H1 (cell line): ENCODE measurements around the gene HOXB3. TPM values are rescaled to one million over a fixed set of nuclear protein-coding genes. Genes with fewer than 3 reads are reported as not detected.
A peak's percentile ranks its signal among the peaks of the same experiment; 100 is the strongest.

ENCODE experiments used
- CTCF ChIA-PET: fragments of 300-600 bp; sonication (Branson Sonifier 250); formaldehyde crosslinking; loops from one replicate; lab custom pipeline; 2021; ENCODE audit not compliant: partially characterized antibody; lab: Charles Lee
- POLR2A ChIA-PET: fragments of 300-600 bp; sonication (Branson Sonifier 250); formaldehyde crosslinking; loops from one replicate; lab custom pipeline; 2021; ENCODE audit warnings: inconsistent platforms; ENCODE audit not compliant: partially characterized antibody; lab: Charles Lee
- DNase-seq, 2 experiments: peaks; one replicate each; pipeline versions ENCODE4 v3.0.0 to v3.0.0-alpha.2; 2010 to 2022; ENCODE audit warnings: low spot score in 2 of 2, low read depth in 1 of 2, mixed read lengths in 1 of 2
- FAIRE-seq: peaks from 2 replicates; lab custom pipeline; 2011; peaks lifted over from hg19 to GRCh38; lab: Jason Lieb, UNC
- H2AFZ ChIP-seq: 2 replicates; pipeline ENCODE4 v1.8.1; 2012; ENCODE audit warnings: low read length, inconsistent platforms
- H2AK5ac ChIP-seq: 2 replicates; pipeline ENCODE4 v1.6.1; 2013; ENCODE audit warnings: low read depth, low read length
- H2BK120ac ChIP-seq: replicated peaks from 2 replicates; pipeline ENCODE3; 2013; ENCODE audit warnings: low read depth, low read length, inconsistent platforms
- H2BK12ac ChIP-seq: 2 replicates; pipeline ENCODE4 v1.6.1; 2013; ENCODE audit warnings: low read depth, low read length
- H2BK15ac ChIP-seq: 2 replicates; pipeline ENCODE4 v1.6.1; 2013; ENCODE audit warnings: low read length
- H2BK20ac ChIP-seq: 2 replicates; pipeline ENCODE4 v1.6.1; 2013; ENCODE audit warnings: low read length
- H2BK5ac ChIP-seq: 2 replicates; pipeline ENCODE4 v1.6.1; 2013; ENCODE audit warnings: low read depth, low read length
- H3K14ac ChIP-seq: 2 replicates; pipeline ENCODE4 v1.6.1; 2013; ENCODE audit warnings: inconsistent platforms; ENCODE audit not compliant: insufficient read length
- H3K18ac ChIP-seq: 2 replicates; pipeline ENCODE4 v1.6.1; 2013; ENCODE audit warnings: low read length; ENCODE audit errors: extremely low read depth
- H3K23ac ChIP-seq: 2 replicates; pipeline ENCODE4 v1.6.1; 2013; ENCODE audit warnings: inconsistent platforms; ENCODE audit not compliant: insufficient read length
- H3K23me2 ChIP-seq: 2 replicates; pipeline ENCODE4 v1.6.1; 2013; ENCODE audit warnings: low read depth, low read length
- H3K27ac ChIP-seq: 2 replicates; pipeline ENCODE4 v1.6.1; 2011; ENCODE audit warnings: low read depth, low read length, inconsistent platforms
- H3K27me3 ChIP-seq, 4 experiments: replicated peaks in 1 of 4; 1 replicate in 1 of 4; 2 replicates in 3 of 4; pipeline versions ENCODE4 v1.6.1 to v1.8.1; 2011 to 2013; ENCODE audit warnings: low read length in 3 of 4, mild to moderate bottlenecking in 3 of 4, inconsistent platforms in 2 of 4, mixed read lengths in 2 of 4, moderate library complexity in 1 of 4; ENCODE audit not compliant: control insufficient read depth in 3 of 4, insufficient read depth in 3 of 4; ENCODE audit errors: extremely low read depth in 1 of 4
- H3K36me3 ChIP-seq, 4 experiments: 2 replicates each; pipeline versions ENCODE4 v1.6.1 to v1.8.1; 2011 to 2013; ENCODE audit warnings: mild to moderate bottlenecking in 4 of 4, low read length in 3 of 4, moderate library complexity in 2 of 4, control low read depth in 1 of 4, inconsistent platforms in 1 of 4; ENCODE audit not compliant: insufficient read depth in 4 of 4, control insufficient read depth in 2 of 4
- H3K4ac ChIP-seq: replicated peaks from 2 replicates; pipeline ENCODE3; 2013; ENCODE audit warnings: low read length, low read depth, mixed read lengths, inconsistent platforms; ENCODE audit not compliant: insufficient read length
- H3K4me1 ChIP-seq, 4 experiments: replicated peaks in 1 of 4; 1 replicate in 1 of 4; 2 replicates in 3 of 4; pipeline versions ENCODE4 v1.6.1 to v1.8.1; 2011 to 2013; ENCODE audit warnings: low read length in 3 of 4, inconsistent platforms in 2 of 4, mixed read lengths in 1 of 4; ENCODE audit not compliant: insufficient read depth in 4 of 4, control insufficient read depth in 3 of 4
- H3K4me2 ChIP-seq, 2 experiments: 2 replicates each; pipeline versions ENCODE4 v1.6.1 to v1.8.1; 2011 to 2013; ENCODE audit warnings: low read depth in 2 of 2, low read length in 2 of 2, control low read depth in 1 of 2, inconsistent platforms in 1 of 2, mild to moderate bottlenecking in 1 of 2; ENCODE audit not compliant: insufficient read depth in 1 of 2
- H3K4me3 ChIP-seq, 4 experiments: fragments of 200-600, 300-600 bp in 1 of 4; sonication (generic), shearing (Covaris generic), sonication (Bioruptor Twin) in 1 of 4; 2 replicates each; pipeline versions ENCODE4 v1.5.1 to v1.8.1; 2011 to 2016; ENCODE audit warnings: low read length in 4 of 4, low read depth in 3 of 4, control low read depth in 2 of 4, inconsistent platforms in 2 of 4, mild to moderate bottlenecking in 2 of 4, mixed read lengths in 1 of 4, moderate library complexity in 1 of 4; ENCODE audit not compliant: insufficient read depth in 2 of 4; ENCODE audit errors: extremely low read depth in 1 of 4
- H3K56ac ChIP-seq: replicated peaks from 2 replicates; pipeline ENCODE3; 2013; ENCODE audit warnings: low read depth, mild to moderate bottlenecking, mixed read lengths, low read length, inconsistent platforms; ENCODE audit not compliant: insufficient read length
- H3K79me1 ChIP-seq: 2 replicates; pipeline ENCODE4 v1.6.1; 2013; ENCODE audit warnings: low read depth, low read length, control low read depth
- H3K79me2 ChIP-seq, 2 experiments: 2 replicates each; pipeline versions ENCODE4 v1.6.1 to v1.8.1; 2012 to 2013; ENCODE audit warnings: low read length in 2 of 2, mild to moderate bottlenecking in 2 of 2, inconsistent platforms in 1 of 2; ENCODE audit not compliant: insufficient read depth in 2 of 2, control insufficient read depth in 1 of 2
- H3K9ac ChIP-seq, 4 experiments: replicated peaks in 1 of 4; 1 replicate in 1 of 4; 2 replicates in 3 of 4; pipeline versions ENCODE4 v1.6.1 to v1.8.1; 2011 to 2013; ENCODE audit warnings: low read depth in 3 of 4, low read length in 3 of 4, control low read depth in 2 of 4, mild to moderate bottlenecking in 2 of 4, moderate library complexity in 2 of 4, inconsistent platforms in 1 of 4; ENCODE audit errors: extremely low read depth in 1 of 4
- H3K9me3 ChIP-seq, 2 experiments: 2 replicates each; pipeline versions ENCODE4 v1.6.1 to v1.8.1; 2012 to 2013; ENCODE audit warnings: mild to moderate bottlenecking in 2 of 2, moderate library complexity in 2 of 2, control low read depth in 1 of 2, inconsistent platforms in 1 of 2, low read depth in 1 of 2, low read length in 1 of 2, mixed read lengths in 1 of 2; ENCODE audit not compliant: insufficient read depth in 2 of 2
- H4K20me1 ChIP-seq, 2 experiments: replicated peaks in 1 of 2; 2 replicates each; pipeline versions ENCODE3 to v1.8.1; 2011 to 2013; ENCODE audit warnings: inconsistent platforms in 2 of 2, low read length in 2 of 2, mild to moderate bottlenecking in 1 of 2; ENCODE audit not compliant: insufficient read depth in 2 of 2, control insufficient read depth in 1 of 2
- H4K5ac ChIP-seq: 2 replicates; pipeline ENCODE4 v1.6.1; 2013; ENCODE audit warnings: low read length, low read depth, mixed read lengths, inconsistent platforms; ENCODE audit not compliant: insufficient read length
- H4K8ac ChIP-seq: 2 replicates; pipeline ENCODE4 v1.8.0; 2013; ENCODE audit warnings: mild to moderate bottlenecking, moderate library complexity, low read length, inconsistent platforms; ENCODE audit not compliant: insufficient read depth; ENCODE audit errors: extremely low read depth
- H4K91ac ChIP-seq: replicated peaks from 2 replicates; pipeline ENCODE3; 2013; ENCODE audit warnings: low read length, mixed read lengths, inconsistent platforms; ENCODE audit not compliant: insufficient read length
- BCL11A ChIP-seq, 2 experiments: IDR thresholded peaks; one replicate each; pipeline ENCODE4 v1.6.1; 2011; ENCODE audit warnings: low read depth in 2 of 2, low read length in 2 of 2, mild to moderate bottlenecking in 2 of 2
- EGR1 ChIP-seq: IDR thresholded peaks from 2 replicates; pipeline ENCODE4 v1.6.1; 2011; ENCODE audit warnings: low read depth, low read length, borderline replicate concordance
- EZH2 ChIP-seq: fragments of 200-600 bp; sonication (generic); IDR thresholded peaks from 2 replicates; pipeline ENCODE4 v1.7.1; 2012; ENCODE audit warnings: low read depth, mild to moderate bottlenecking, moderate library complexity, low read length, inconsistent platforms; ENCODE audit not compliant: severe bottlenecking
- MAFK ChIP-seq: IDR thresholded peaks from 2 replicates; pipeline ENCODE4 v1.6.1; 2012; ENCODE audit warnings: low read depth, mild to moderate bottlenecking, improper control_type of control experiment, low read length
- POLR2A ChIP-seq, 2 experiments: IDR thresholded peaks; 1 replicate in 1 of 2; 2 replicates in 1 of 2; pipeline ENCODE4 v1.6.1; 2011; ENCODE audit warnings: low read depth in 2 of 2, low read length in 2 of 2, mild to moderate bottlenecking in 2 of 2; ENCODE audit errors: control extremely low read depth in 1 of 2
- RAD21 ChIP-seq, 2 experiments: IDR thresholded peaks in 1 of 2; conservative IDR thresholded peaks in 1 of 2; 2 replicates each; pipeline ENCODE4 v1.6.1; 2011; ENCODE audit warnings: low read depth in 2 of 2, low read length in 2 of 2, improper control_type of control experiment in 1 of 2, inconsistent platforms in 1 of 2, mild to moderate bottlenecking in 1 of 2, moderate library complexity in 1 of 2
- RBBP5 ChIP-seq: IDR thresholded peaks from 2 replicates; pipeline ENCODE4 v1.7.1; 2012; ENCODE audit warnings: low read depth, mild to moderate bottlenecking, inconsistent platforms, low read length, moderate library complexity, borderline replicate concordance
- SP1 ChIP-seq: IDR thresholded peaks from 2 replicates; pipeline ENCODE4 v1.6.1; 2011; ENCODE audit warnings: low read depth, low read length
- SUZ12 ChIP-seq: fragments of 200-600 bp; sonication (generic); IDR thresholded peaks from 2 replicates; pipeline ENCODE4 v1.6.1; 2012; ENCODE audit warnings: mild to moderate bottlenecking, inconsistent platforms, low read length, moderate library complexity, mixed read lengths
- TEAD4 ChIP-seq: IDR thresholded peaks from 2 replicates; pipeline ENCODE4 v1.6.1; 2012; ENCODE audit warnings: low read depth, low read length, inconsistent platforms, mixed read lengths
- WGBS, 2 experiments: shearing (Covaris generic) in 1 of 2; methylation state at CpG; one replicate each; pipeline versions ENCODE4 v1.1.6 to v1.1.7; 2013 to 2015; ENCODE audit warnings: low lambda C conversion rate in 2 of 2, mixed read lengths in 2 of 2, inconsistent platforms in 1 of 2, low coverage in 1 of 2, missing lambda C conversion rate in 1 of 2; ENCODE audit not compliant: insufficient replicate concordance in 2 of 2, insufficient coverage in 1 of 2, insufficient read length in 1 of 2; ENCODE audit errors: extremely low coverage in 1 of 2, missing lambda C conversion rate in 1 of 2; 5-methylcytosine and 5-hydroxymethylcytosine counted together
- polyA plus RNA-seq, 7 experiments: library from polyadenylated mRNA; depleted of rRNA in 3 of 7; stranded (reverse) in 5 of 7; unstranded in 2 of 7; fragments of >200 nt in 5 of 7; fragments of 200-250 nt in 2 of 7; gene quantifications; 1 replicate in 5 of 7; 2 replicates in 1 of 7; 4 replicates in 1 of 7; pipeline versions ENCODE4 v1.2.1 to v1.2.3, GENCODE V29; 2011 to 2013; ENCODE audit warnings: missing spikeins in 2 of 7, mixed read lengths in 2 of 7
- total RNA-seq: library from RNA; stranded (reverse); fragmentation: NEBNext Ultra II Directional; extraction: Animal tissue kit (Norgen Biotek cat#: 25700); gene quantifications from 2 replicates; pipeline ENCODE4 v1.2.1, GENCODE V29; 2021
- TF ChIP-seq, protein P1 (sequence below): IDR thresholded peaks from 2 replicates; pipeline ENCODE4 v1.6.1; 2012; ENCODE audit warnings: inconsistent platforms

HOXB3 gene
- total and polyA plus RNA-seq, 2 of the 8 experiments (the other 6 are each of a cell fraction or from before 2014, with no cell fraction given), result not detected

DNA sequence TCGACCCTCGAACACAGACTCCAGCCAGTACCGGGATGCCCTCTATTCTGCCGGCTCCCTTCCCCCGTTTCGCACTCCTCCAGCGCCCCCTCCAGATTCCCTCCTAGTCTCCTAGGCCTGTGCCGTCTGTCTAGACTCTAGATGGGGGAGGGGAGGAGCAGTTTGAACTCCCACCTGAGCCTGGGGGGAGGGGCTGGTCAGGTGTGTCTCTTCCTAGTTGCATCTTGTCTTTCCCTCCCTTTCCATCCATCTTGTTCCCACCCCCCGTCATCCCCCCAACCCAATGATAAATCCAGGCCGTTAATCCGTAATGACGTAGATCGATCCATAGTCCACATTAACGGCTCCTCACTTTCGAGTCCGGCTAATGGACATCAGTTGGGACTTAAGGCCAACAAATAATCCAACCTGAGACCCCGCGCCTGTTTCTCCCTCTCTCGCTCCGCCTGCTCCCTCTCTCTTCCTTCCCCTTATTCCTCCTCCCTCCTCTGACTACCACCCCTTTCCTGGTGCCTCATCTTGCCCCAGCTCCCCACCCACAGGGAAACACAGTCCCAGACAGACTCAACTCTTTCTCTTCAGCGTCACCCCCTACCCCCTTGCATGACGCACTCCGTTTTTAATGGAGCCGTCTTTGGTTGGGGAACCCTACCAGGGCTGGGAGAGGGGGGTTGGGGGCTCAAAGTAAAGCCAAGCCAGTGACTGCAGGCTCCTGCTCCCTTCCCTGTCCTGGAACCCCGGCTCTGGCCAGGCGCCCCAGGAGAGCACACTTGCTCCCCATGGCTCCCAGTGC, 6.9 kb upstream of the HOXB3 start:
- no peak overlapping the region for H2BK15ac ChIP-seq
- no peaks in the 10 kb centered on the region for H3K79me2 ChIP-seq
- H3K4ac ChIP-seq, result no peak overlapping the region
- no peaks in the 10 kb centered on the region; the same call in 1 of the 2 replicates for H3K23me2 ChIP-seq
- no peak for TF ChIP-seq TEAD4
- no peak for TF ChIP-seq SP1
- TF ChIP-seq BCL11A (IDR thresholded peaks at IDR 0.05; ENCODE audit: low read depth in 2 of 2, low read length in 2 of 2), result no peak
- TF ChIP-seq EZH2, result peak; percentile 40
- no peak for TF ChIP-seq RBBP5
- TF ChIP-seq, protein P1, sequence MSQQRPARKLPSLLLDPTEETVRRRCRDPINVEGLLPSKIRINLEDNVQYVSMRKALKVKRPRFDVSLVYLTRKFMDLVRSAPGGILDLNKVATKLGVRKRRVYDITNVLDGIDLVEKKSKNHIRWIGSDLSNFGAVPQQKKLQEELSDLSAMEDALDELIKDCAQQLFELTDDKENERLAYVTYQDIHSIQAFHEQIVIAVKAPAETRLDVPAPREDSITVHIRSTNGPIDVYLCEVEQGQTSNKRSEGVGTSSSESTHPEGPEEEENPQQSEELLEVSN, result peak; percentile 21; the same call in 1 of the 2 replicates
- TF ChIP-seq RAD21 (IDR thresholded peaks at IDR 0.05 in 1 of 2, conservative IDR thresholded peaks at IDR 0.05 in 1 of 2; ENCODE audit: low read depth in 2 of 2, low read length in 2 of 2), result peak in 1 of 2 experiments; percentile 18; a peak in 1 of 4 replicates
- TF ChIP-seq SUZ12, result no peak
- TF ChIP-seq MAFK, result no peak
- TF ChIP-seq POLR2A (IDR thresholded peaks at IDR 0.05; ENCODE audit: control extremely low read depth in 1 of 2, low read depth in 2 of 2, low read length in 2 of 2), result no peak
- TF ChIP-seq EGR1, result no peak
- TF ChIP-seq, all 59 proteins: peak for 3
- CTCF ChIA-PET, result interaction anchor here (0.6 to 7.0 kb wide), 6 partner anchors 9 to 48 kb away, joined by 3 to 53 read pairs (median 4); no protein-coding TSS in a partner anchor
- H2BK20ac ChIP-seq, result no peak overlapping the region
- no peak overlapping the region for H3K27ac ChIP-seq
- 19% methylated on average over 18 of the region's 26 CpGs; no CpG with 5 or more reads in 1 of the 2 experiments for WGBS, 2 experiments
- no peak overlapping the region for H2BK120ac ChIP-seq
- no peak overlapping the region for H4K91ac ChIP-seq
- no peak overlapping the region for H3K14ac ChIP-seq
- DNase-seq (no peak), FAIRE-seq (no peak)
- peaks cover 41 to 58% of the 10 kb centered on the region in 2 experiments for H4K20me1 ChIP-seq
- POLR2A ChIA-PET, result interaction anchor here (1.0 kb wide), 1 partner anchor 19 kb away, joined by 3 read pairs; no protein-coding TSS in a partner anchor
- H3K27me3 ChIP-seq, result peaks cover 96 to 100% (median 99%) of the 10 kb centered on the region in 4 experiments
- no peaks in the 10 kb centered on the region for H3K79me1 ChIP-seq
- H4K5ac ChIP-seq, result no peak overlapping the region
- no peak overlapping the region for H3K56ac ChIP-seq
- no peak overlapping the region for H3K23ac ChIP-seq
- 0 out of 2 replicates have a peak overlapping the region, but pooled peaks have one; percentile 6 for H2AK5ac ChIP-seq
- H4K8ac ChIP-seq, result no peak overlapping the region
- H3K9ac ChIP-seq, result no peak overlapping the region
- H3K9me3 ChIP-seq, result no peaks in the 10 kb centered on the region; a peak in 1 of 4 replicates
- no peak overlapping the region; the same call in 1 of the 2 replicates for H3K18ac ChIP-seq
- peaks cover 0 to 12% (median 6%) of the 10 kb centered on the region in 4 experiments; a peak in 5 of 7 replicates for H3K4me1 ChIP-seq
- 0 out of 8 replicates have a peak overlapping the region, but pooled peaks of 1 of the 4 experiments have one; percentile 29 for H3K4me3 ChIP-seq
- H3K36me3 ChIP-seq, result no peaks in the 10 kb centered on the region; a peak in 1 of 8 replicates
- H2BK5ac ChIP-seq, result no peak overlapping the region
- H2BK12ac ChIP-seq, result no peak overlapping the region
- no peak overlapping the region for H2AFZ ChIP-seq
- peak overlapping the region; percentile 19 to 21; a peak in 1 of 4 replicates for H3K4me2 ChIP-seq
